HEK293T (cell line): Measurements from ENCODE around the gene WT1.

ENCODE experiments used
- ARNT ChIP-seq: fragments of 450-650 bp; IDR thresholded peaks from 2 replicates; pipeline ENCODE4 v1.6.1; 2017; ENCODE audit warnings: mild to moderate bottlenecking
- BHLHE40 ChIP-seq: fragments of 450-650 bp; IDR thresholded peaks from 2 replicates; pipeline ENCODE4 v1.6.1; 2016; ENCODE audit warnings: mild to moderate bottlenecking, moderate library complexity, borderline replicate concordance
- CTBP1 ChIP-seq: fragments of 450-650 bp; IDR thresholded peaks from 2 replicates; pipeline ENCODE4 v1.6.1; 2016; ENCODE audit warnings: borderline replicate concordance
- ELF4 ChIP-seq: fragments of 450-650 bp; IDR thresholded peaks from 2 replicates; pipeline ENCODE4 v1.6.1; 2017; ENCODE audit warnings: antibody characterized with exemption
- FOXA1 ChIP-seq: fragments of 450-650 bp; IDR thresholded peaks from 2 replicates; pipeline ENCODE4 v1.6.1; 2016; ENCODE audit warnings: mild to moderate bottlenecking
- LEF1 ChIP-seq: fragments of 450-650 bp; IDR thresholded peaks from 2 replicates; pipeline ENCODE4 v1.6.1; 2017; ENCODE audit warnings: mild to moderate bottlenecking, borderline replicate concordance
- NFRKB ChIP-seq: fragments of 450-650 bp; IDR thresholded peaks from 2 replicates; pipeline ENCODE4 v1.6.1; 2016; ENCODE audit warnings: mild to moderate bottlenecking, moderate library complexity
- SP1 ChIP-seq: fragments of 450-650 bp; IDR thresholded peaks from 2 replicates; pipeline ENCODE4 v1.6.1; 2017
- SUZ12 ChIP-seq: fragments of 450-650 bp; IDR thresholded peaks from 2 replicates; pipeline ENCODE4 v1.6.1; 2016; ENCODE audit warnings: mild to moderate bottlenecking
- TARDBP ChIP-seq: fragments of 450-650 bp; IDR thresholded peaks from 2 replicates; pipeline ENCODE4 v1.6.1; 2016
- TF ChIP-seq, protein P1 (sequence below): fragments of 450-650 bp; IDR thresholded peaks from 2 replicates; pipeline ENCODE4 v1.6.1; 2016

GRCh38 chr11:32434356-32435151, 785 bp downstream of the WT1 start:
- TF ChIP-seq BHLHE40 (no peak), TARDBP (no peak), FOXA1 (no peak), SP1 (no peak), ARNT (no peak), SUZ12 (no peak), ELF4 (no peak), LEF1 (no peak), CTBP1 (no peak), NFRKB (no peak)
- TF ChIP-seq, protein P1, sequence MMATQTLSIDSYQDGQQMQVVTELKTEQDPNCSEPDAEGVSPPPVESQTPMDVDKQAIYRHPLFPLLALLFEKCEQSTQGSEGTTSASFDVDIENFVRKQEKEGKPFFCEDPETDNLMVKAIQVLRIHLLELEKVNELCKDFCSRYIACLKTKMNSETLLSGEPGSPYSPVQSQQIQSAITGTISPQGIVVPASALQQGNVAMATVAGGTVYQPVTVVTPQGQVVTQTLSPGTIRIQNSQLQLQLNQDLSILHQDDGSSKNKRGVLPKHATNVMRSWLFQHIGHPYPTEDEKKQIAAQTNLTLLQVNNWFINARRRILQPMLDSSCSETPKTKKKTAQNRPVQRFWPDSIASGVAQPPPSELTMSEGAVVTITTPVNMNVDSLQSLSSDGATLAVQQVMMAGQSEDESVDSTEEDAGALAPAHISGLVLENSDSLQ = no peak
